NCI-H2171 treated with DMSO at 0.1 percent for 48 hours (cell line): ENCODE data around the gene HIVEP3.

Experiments
- DNase-seq: peaks from one replicate; lab custom pipeline; 2025; lab: John Stamatoyannopoulos, UW

The HIVEP3 gene

DNA sequence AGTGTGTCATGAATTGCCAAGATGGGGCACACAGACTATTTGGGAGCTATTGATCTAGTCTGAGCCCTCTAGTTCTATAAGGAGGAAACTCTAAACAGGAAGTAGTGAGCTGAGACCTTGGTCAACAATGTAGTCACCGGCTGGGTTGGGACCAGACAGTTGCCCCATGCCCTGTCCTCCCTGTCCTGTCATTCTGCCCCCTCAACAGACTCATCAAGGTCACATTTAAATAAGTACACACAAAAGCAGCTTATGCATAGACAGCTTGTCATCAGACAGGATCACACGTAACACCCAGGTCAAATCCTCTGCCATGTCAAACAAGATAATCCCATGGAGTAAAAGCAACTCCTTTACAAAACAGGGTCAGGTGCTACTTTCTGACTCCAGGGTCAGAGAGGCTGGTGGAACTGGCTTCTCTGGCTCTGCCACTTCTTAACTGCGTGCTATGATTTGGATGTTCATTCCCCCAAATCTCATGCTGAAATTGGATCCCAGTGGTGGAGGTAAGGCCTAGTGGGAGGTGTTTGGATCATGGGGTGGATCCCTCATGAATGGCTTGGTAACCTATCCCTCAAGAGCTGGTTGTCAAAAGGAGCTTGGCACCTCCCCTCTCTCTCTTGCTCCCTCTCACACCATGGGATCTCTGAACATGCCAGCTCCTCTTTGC, 128.9 kb downstream of the HIVEP3 start:
- no peak for DNase-seq

DNA sequence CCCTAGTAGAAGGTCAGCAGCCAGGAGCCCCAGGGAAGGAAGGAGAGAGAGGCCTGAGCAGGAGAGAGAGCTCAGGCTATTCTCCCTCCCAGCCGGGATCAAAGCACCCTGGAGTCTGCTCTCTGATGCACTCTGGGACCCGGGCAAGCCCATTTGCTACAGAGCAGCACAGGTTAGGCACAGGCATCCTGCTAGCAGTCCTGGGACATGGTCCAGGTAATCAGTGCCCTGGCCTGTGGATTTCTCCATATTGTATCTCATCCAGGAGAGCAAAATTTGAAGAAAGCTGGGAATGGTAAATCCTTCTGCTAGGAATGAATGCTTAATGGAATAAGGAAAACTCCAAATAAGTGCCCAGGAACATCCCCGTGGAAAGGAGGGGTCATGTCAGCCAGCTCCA, 130.3 kb downstream of the HIVEP3 start:
- DNase-seq = no peak

DNA sequence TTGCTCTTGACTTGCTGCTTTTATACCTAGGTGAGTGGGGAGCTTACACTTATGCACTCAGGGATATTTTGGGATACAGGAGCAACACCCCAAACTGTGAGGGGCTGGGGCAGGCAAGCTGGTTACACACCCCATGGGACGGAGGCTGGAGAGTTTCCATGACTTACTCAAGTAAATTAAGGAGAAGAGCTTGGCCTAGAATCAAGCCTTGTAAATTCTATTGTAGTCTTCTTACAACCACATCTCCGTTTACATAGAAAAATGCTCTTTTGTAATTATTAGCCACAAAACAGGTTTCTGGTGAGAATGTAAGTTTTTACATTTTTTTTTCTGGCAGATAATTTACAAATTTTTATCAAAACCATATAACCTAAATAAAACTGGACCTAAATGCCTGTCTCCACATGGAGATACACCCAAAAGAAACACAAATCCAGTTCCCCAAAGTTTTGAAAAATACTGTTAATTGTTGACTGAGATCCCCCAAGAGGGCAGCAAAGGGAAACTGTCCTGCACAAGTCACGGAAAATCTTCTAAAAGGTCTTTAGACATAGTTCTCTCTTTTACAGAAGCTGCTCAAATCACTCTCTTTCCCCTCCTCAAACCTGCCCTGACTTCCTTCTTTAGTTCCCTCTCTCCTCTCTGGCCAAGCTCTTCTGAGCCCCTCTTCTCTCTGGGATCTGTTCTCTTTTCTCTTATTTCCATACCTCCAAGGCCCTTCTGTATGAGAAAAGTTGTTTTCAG, 134.0 kb downstream of the HIVEP3 start:
- no peak for DNase-seq

DNA sequence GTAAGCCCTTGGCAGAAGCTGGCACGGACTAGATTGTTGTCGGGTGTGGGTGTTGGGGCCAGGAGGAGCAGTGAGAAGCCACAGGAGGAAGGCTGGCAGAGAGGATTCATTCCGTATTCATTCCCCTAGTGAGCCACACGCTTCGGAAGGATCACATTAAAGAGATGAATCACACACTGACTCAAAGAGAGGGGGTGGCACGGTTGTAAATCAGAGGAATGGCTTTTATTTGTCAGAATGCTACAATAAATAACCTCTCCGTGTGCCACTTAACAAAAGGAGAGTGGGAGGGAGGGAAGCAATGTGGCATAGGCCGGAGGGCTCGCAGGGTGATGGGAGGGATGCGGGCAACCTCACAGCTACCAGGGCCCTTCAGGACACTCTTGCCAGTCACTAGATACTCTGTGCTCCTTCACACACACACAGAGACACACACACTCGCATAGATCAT, 135.5 kb downstream of the HIVEP3 start:
- no peak for DNase-seq

DNA sequence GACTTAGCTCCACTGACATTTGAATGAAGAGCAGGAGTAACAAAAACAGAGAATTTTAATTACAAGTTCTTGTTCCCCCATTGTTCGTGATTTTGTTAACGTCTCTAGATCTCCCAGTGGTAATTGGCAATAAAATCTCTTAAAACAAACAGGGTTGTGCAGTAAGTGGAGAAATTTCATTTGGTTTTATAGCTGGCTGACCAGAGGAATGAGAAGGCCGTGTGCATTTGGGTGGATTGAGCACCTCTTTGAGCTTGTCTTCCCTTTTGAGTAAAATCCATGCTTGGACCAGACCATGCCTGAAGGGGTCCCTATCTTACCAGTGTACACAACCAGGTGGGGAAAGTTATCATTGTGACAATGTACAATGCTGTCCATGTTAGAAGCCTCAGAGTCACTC, 137.8 kb downstream of the HIVEP3 start:
- DNase-seq = no peak

DNA sequence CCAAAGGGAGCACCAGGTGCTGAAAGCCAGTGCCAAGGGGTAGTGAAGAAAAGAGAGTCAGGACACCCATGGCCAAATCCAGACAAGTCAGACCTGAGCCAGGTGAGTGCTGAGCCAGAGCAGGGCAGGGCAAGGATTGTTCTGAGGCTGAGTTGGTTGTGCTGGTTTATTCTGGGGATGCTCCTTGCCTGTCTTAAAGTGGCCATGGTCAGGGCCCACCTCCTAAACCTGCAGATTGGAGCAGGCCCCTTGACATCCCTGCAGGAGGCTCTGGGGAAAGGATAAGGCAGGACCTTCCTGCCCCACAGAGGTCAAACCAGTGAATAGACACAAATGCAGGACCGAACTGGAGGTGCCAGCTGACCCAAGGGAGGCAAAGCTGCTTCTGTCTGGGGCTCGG, 138.4 kb downstream of the HIVEP3 start:
- no peak for DNase-seq

DNA sequence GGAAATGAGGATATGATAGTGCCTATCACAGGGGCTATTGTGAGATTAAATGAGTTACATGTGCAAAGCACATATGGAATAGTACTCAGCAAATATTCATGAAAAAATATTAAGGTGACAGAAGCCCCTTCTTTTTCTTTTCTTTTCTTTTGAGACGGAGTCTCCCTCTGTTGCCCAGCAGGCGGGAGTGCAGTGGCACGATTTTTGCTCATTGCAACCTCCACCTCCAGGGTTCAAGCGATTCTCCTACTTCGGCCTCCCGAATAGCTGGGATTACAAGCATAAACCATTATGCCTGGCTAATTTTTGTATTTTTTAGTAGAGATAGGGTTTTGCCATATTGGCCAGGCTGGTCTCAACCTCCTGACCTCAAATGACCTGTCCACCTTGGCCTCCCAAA, 139.4 kb downstream of the HIVEP3 start:
- DNase-seq = no peak

DNA sequence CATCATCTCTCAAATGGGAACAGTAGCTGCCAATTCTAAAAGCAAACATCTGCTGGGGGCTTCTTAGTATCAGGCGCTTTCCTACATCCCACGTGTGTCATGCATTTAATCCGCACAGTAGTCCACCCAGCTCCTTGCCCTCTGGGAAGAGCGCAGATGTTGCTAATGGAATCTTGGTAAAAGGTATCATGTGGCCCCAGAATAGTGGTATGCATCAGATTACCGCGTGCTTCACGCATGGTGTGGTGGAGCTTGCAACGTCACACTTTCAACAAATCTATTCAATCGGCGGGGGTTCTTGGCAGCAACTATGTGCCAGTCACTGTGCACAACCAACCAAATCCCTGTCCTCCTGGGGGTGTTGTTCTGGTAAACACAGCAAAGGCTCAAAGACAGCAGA, 141.0 kb downstream of the HIVEP3 start:
- DNase-seq = no peak

DNA sequence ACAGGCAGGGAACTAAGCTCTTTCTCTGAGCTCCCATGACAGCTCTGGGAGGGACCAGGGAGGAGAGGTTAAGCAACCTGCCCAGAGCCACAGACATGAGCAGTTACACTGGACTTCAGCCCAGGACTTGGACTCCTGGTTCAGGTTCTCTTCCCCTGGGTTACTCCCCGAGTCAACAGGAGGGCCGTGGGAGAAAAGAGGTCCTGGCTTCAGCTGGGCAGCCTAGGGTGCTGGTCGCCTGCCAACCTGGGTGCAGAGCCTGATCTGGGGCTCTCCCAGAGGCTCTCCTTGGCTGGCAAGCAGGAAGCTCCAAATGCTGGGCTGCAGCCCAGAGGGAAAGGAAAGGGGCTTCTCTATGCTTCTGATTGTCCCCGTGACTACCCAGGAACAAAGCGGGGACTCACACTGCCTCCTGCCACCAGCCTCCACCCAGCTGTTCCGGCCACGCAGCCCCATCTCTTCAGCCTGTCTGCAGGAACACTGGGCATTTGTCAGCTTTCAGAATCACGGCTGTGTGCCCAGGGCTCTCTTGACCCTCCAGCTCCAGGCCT, 141.8 kb downstream of the HIVEP3 start:
- DNase-seq = no peak

DNA sequence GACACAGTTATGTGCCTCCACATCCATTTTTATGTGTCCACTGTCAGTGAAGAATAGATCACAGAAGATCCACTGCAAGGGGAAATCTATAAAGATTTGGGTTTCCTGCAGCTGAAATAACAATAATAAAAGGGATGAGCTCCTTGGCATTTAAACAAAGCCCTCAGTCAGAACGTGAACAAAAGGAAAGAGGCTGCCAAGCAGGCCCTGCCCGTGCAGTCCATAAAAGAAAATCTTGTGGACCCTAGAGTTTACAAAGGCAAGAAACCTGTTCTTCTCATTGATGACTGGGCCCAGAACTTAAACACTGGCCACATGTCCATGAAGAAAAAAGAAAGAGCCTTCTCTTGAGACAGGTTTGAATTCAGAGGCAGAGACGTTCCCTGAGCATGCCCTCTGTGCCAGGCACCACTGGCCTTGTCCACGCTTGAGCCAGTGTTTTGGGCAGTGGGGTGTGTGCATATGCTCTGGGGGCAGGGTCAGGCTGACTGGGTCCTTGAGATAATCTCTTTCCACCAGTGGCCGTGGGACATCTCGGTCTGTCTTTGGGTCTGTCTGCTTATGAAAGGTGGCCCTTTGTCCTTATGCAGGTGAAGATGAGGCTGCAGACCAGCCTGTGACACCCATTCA, 142.7 kb downstream of the HIVEP3 start:
- no peak for DNase-seq

DNA sequence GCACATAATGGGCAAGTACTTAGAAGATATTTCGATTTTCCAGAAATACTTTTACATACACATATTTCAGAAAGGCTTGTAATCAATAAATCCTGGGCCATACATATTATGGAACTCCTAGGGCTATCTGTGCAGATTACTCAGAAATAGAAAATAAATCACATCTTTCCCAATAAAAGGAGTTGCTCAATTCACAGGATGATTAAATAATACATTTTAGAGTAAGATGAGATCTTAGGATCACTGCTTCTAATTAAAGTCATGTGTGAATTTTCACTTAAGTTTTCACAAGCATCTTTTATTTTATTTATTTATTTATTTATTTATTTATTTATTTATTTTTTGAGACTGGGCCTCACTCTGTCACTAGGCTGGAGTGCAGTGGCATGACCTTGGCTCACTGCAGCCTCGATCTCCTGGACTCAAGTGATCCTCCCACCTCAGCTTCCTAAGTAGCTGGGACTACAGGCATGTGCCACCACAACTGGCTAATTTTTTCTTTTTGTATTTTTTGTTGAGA, 144.2 kb downstream of the HIVEP3 start:
- no peak for DNase-seq

DNA sequence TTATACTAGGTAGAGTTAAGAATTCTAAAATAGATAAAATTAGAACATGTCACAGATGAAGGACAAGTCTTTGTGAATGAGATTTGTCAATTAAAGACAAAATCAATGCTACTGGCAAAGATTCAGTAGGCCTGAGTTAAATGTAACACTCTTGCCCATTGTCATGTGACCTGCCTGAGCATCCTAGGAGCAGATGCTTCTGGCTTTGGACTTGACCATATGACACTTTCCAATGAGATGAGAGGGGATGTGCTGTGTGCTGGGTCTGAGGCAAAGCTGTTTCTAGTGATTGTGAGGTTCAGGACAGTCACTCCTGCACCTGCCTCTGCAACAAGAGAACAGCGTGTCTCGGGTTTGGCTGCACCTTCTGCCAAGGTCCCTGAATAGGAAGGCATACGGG, 144.9 kb downstream of the HIVEP3 start:
- no peak for DNase-seq

DNA sequence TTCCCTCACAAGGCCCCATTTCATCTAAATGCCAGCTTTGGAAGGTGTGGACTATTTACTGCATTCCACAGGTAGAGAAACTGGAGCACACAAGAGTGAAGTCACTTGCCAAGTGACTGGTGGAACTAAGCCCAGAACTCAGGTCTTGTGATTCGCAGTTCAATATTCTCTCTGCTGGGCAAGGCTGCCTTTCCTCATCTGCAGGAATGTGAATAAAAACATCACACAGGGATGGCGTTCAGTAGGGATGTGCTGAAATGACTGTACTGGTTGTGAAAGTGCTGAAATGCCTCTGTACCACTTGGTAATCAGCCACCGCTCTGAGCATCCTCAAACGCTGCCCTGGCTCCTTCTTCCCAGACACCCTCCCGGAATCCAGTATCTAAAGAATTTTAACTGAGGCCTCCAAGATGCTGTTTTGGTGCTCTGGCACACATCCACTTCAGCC, 145.6 kb downstream of the HIVEP3 start:
- no peak for DNase-seq

DNA sequence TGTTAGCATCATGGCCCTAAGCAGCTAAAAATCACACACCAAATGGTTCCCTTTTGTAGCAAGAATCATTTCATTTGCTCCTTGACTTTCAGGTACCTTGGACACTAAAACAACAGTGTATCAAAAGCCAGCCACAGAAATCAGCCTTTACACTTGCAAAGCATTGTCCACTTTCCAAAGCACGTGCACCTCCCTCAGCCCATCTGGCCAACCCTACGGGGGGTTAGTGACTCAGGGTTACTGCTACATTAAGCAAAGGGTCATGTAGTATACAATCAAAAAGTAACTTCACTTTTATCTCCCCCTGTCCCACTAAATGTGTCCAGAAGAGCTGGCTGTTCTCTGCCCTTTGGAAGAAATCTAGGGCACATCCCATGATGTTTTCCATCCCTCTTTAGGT, 149.7 kb downstream of the HIVEP3 start:
- no peak for DNase-seq

DNA sequence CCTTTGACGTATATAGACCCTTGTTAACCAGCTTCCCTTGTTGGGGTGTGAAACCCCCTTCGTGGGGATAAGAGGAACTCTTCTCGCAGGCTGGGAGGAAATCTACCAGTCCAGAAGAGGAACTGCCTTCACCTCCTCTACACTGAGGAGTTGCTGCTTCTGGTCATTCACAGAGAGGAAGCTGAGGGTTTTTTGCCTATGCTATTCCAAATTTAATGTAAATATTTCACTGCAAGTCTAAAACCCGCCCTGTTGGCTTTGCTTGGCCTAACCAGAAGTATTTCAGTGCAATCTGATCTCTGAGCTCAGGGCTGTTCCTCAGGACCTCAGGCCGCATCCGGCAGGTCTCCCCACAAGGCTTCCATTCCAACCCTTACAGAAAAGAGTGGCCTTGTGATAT, 150.1 kb downstream of the HIVEP3 start:
- DNase-seq = no peak

DNA sequence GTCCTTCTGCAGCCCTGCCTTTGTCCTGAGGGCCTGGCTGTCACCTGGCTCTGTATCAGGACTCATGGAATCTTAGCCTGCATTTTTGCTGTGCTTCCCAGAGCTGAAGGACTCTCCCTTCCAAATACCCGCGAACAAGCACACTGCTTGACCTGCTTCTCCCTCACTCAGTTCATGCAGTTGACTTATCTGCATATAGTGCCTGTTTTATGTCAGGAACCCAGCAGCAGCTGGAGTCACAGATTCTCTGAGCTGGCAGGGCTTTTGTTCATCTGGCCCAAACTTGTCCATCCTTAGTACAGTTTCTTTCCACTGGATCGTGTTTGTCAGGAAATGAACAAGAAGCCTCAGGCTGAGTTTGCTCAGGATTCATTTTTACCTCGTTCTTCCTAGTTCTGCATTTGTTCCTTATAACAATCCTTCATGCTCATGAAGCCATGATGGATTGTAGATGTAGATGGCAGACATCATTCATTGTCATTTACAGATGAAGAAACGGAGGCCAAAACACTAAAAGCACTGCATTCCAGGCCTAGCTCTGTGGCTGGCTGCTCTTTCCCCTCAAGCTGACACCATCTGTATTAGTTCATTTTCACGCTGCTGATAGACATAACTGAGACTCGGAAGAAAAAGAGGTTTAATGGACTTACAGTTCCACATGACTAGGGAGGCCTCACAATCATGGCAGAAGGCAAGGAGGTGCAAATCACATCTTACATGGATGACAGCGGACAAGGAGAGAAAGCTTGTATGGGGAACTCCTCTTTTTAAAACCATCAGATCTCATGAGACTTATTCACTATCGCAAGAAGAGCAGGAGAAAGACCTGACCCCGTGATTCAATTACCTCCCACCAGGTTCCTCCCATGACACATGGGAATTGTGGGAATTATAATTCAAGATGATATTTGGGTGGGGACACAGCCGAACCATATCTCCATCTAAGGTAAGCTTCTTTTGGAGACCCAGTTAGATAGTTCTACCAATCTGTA, 150.9 kb downstream of the HIVEP3 start:
- DNase-seq = no peak

DNA sequence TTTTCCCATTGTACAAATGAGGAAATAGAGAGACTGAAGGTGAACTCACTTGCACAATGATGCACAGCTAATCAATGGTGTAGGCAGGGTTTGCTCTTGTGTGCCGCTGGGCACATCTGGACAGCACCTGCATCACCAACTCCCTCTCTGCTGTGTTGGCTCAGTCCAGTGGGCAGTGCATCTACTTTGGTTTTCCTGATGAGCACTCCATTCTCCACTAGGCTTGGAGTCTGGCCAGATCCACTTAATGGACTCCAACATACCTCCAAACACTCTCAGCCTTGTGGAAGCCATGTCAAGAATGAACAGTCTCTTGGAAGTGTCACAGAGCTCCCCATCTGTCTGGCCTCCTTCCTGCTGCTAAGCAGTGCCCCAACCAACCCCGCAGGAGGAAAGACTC, 152.2 kb downstream of the HIVEP3 start:
- no peak for DNase-seq

DNA sequence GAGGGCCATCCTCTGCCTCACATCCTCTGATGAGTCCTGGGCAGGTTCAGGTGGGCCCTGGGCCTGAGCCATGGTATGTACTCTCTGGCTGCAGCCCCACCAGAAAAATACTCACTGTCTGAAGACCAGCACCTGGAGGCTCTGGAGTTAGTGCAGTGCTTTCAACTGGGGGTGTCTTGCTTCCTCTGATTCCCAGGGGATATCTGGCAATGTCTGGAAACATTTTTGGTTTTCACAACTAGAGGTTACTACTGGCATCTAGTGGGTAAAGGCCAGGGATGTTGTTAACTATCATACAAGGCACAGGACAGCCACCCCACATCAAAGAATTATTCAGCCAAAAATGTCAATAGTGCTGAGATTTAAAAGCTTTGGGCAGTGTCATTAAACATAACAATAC, 152.7 kb downstream of the HIVEP3 start:
- no peak for DNase-seq

DNA sequence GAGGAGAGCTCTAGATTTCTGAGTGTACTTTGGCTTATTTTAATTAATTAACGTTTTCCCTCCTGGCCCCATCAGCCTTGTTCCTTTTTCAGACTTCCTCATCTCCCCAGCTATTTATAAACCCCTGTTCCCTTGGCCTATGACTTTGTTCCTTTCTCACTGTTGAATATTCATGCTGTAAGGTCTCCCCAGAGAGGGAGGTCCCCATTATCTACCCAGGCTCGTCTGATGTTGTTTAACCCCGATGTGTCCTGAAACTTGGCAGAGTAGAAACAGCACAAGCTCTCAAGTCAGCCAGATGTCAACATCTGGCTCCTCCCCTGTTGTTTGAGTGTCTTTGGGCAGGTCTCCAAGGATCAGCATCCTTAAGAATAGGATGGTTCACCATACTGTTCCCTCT, 153.6 kb downstream of the HIVEP3 start:
- no peak for DNase-seq

DNA sequence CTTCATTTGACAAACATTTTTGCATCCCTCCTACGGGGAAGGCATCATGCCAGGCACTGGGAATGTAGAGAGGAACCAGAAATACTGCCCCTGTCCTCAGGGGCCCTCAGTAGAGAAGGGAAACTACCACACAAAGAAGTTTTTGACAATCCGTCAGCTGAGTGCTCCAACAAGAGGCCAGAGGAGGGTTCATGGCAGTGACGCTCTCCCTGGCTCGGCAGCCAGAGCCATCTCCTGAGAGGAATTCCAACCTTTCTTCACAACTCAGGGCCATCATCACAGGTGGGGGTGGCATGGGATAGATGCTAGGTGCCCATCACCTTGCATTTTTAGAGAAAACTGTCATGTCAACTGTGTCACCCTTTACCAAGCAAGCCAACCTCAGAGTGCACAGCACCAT, 154.1 kb downstream of the HIVEP3 start:
- DNase-seq = no peak

DNA sequence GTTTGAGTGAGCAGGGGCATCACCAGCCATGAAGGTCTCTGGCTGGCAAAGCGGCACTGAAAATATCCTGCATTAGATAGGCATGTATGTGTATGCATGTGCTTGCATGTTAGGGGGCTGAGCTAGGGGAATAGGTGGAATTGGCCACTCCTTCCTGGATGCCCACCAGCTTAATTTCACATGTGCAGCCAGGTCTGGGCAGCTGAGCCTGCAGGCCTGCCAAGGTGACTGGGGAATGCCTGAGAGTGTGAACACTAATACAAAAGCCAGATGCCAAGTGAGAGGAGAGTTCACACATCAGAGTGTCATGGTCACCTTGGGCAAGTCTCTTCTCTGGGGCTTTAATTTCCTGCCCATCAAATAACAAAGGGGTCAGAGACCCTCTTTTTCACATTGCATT, 155.9 kb downstream of the HIVEP3 start:
- DNase-seq = no peak

DNA sequence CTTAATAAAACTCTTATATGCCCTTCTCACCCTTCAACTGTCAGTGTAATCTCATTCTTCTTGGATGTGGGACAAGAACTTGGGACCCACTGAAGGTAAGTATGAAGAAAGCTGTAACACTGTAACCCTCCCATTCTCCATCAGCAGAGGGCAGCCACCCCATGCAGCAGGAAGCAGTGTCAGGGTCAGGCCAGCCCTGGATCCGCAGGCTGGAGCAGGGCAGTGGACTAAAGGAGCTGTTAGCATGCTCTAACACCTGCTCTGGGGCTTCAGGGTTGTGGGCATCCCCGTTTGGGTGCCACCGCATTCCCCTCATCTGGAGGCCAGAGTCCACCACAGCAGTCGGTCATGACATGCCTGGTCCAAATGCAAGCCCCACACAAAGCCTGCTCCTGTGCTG, 156.5 kb downstream of the HIVEP3 start:
- no peak for DNase-seq
